GM19395 (cell line): ENCODE data around the gene FLOT1.

Experiments used
- ATAC-seq: cut with Tn5 transposase; IDR thresholded peaks from one replicate; pipeline ENCODE4 v1.9.1; 2021; ENCODE audit warnings: mild to moderate bottlenecking, moderate library complexity; ENCODE audit not compliant: unreplicated experiment

FLOT1 gene

GRCh38 chr6:30683183-30683979, 59.1 kb downstream of the FLOT1 start:
- ATAC-seq: no peak

GRCh38 chr6:30682143-30683117, 60.1 kb downstream of the FLOT1 start:
- peak; percentile 47 for ATAC-seq

GRCh38 chr6:30681766-30682142, 60.7 kb downstream of the FLOT1 start:
- no peak for ATAC-seq

GRCh38 chr6:30679765-30680535, 62.5 kb downstream of the FLOT1 start:
- no peak for ATAC-seq

- no peak for ATAC-seq
Observed at GRCh38 chr6:30678964-30679726, 63.3 kb downstream of the FLOT1 start.
